GM18511 (cell line): ENCODE data around the gene ARHGEF38.
"Not testable (repeated sequence)": the region's sequence is repeated elsewhere in the genome, so short reads cannot be mapped to it uniquely, and the experiment has no call there.

ENCODE experiments used
- ATAC-seq: cut with Tn5 transposase; IDR thresholded peaks from one replicate; pipeline ENCODE4 v1.9.1; 2021; ENCODE audit warnings: mild to moderate bottlenecking, moderate library complexity; ENCODE audit not compliant: unreplicated experiment

Gene ARHGEF38

GRCh38 chr4:105607876-105608275 lies 55.5 kb downstream of the ARHGEF38 start:
- no peak for ATAC-seq

- ATAC-seq = not testable (repeated sequence)
These were observed 57.4 kb downstream of the ARHGEF38 start for GRCh38 chr4:105609819-105610218.

GRCh38 chr4:105613306-105613705 lies 60.9 kb downstream of the ARHGEF38 start:
- ATAC-seq = no peak

GRCh38 chr4:105619188-105619931 lies 66.9 kb downstream of the ARHGEF38 start:
- ATAC-seq = no peak

GRCh38 chr4:105620640-105621323 lies 68.4 kb downstream of the ARHGEF38 start:
- ATAC-seq = no peak

GRCh38 chr4:105622269-105622668 lies 69.8 kb downstream of the ARHGEF38 start:
- no peak for ATAC-seq

GRCh38 chr4:105623099-105623498 lies 70.7 kb downstream of the ARHGEF38 start:
- ATAC-seq = no peak

- ATAC-seq = peak; percentile 70
These were observed 72.1 kb downstream of the ARHGEF38 start for GRCh38 chr4:105624530-105624929.

GRCh38 chr4:105625214-105625613 lies 72.8 kb downstream of the ARHGEF38 start:
- ATAC-seq = no peak

- ATAC-seq = no peak
These were observed 74.4 kb downstream of the ARHGEF38 start for GRCh38 chr4:105626846-105627245.

- ATAC-seq = no peak
These were observed 75.2 kb downstream of the ARHGEF38 start for GRCh38 chr4:105627620-105628019.

- no peak for ATAC-seq
These were observed 78.5 kb downstream of the ARHGEF38 start for GRCh38 chr4:105630670-105631655.

- ATAC-seq = no peak
These were observed 79.5 kb downstream of the ARHGEF38 start for GRCh38 chr4:105631818-105632400.

GRCh38 chr4:105632599-105632998 lies 80.2 kb downstream of the ARHGEF38 start:
- ATAC-seq = no peak

- ATAC-seq = no peak
These were observed 80.8 kb downstream of the ARHGEF38 start for GRCh38 chr4:105633241-105633640.

GRCh38 chr4:105634402-105635080 lies 82.1 kb downstream of the ARHGEF38 start:
- peak; percentile 40 for ATAC-seq

GRCh38 chr4:105637408-105638176 lies 85.2 kb downstream of the ARHGEF38 start:
- peak; percentile 82 for ATAC-seq

- ATAC-seq = no peak
These were observed 89.4 kb downstream of the ARHGEF38 start for GRCh38 chr4:105641845-105642244.

- ATAC-seq = no peak
These were observed 91.8 kb downstream of the ARHGEF38 start for GRCh38 chr4:105644257-105644656.
